ENCODE data around the gene LPCAT3.
A peak's percentile ranks its signal among the peaks of the same experiment; 100 is the strongest.

LPCAT3 gene

GRCh38 chr12:6935371-6936193, 82.7 kb downstream of the LPCAT3 start:
- no peak for DNase-seq

GRCh38 chr12:6934110-6934509, 84.2 kb downstream of the LPCAT3 start:
- DNase-seq = no peak

GRCh38 chr12:6932766-6933165, 85.5 kb downstream of the LPCAT3 start:
- no peak for DNase-seq

- DNase-seq = no peak
Measured at GRCh38 chr12:6929466-6930452, 88.5 kb downstream of the LPCAT3 start.

GRCh38 chr12:6928703-6929407, 89.4 kb downstream of the LPCAT3 start:
- peak; percentile 56 for DNase-seq

- no peak for DNase-seq
Measured at GRCh38 chr12:6928022-6928702, 90.1 kb downstream of the LPCAT3 start.

GRCh38 chr12:6927379-6928021, 90.8 kb downstream of the LPCAT3 start, which contains the start of gene ATN1:
Gene ATN1 (plus strand): TSS chr12:6927959. CDS start chr12:6934002, 6,043 bp downstream.
- DNase-seq = peak; percentile 80
